GM18870 (cell line): ENCODE measurements around the gene FOXL3.
"Not testable (repeated sequence)": the region's sequence is repeated elsewhere in the genome, so short reads cannot be mapped to it uniquely, and the experiment has no call there.

Experiments
- ATAC-seq: cut with Tn5 transposase; IDR thresholded peaks from one replicate; pipeline ENCODE4 v1.9.1; 2021; ENCODE audit warnings: moderate library complexity; ENCODE audit not compliant: unreplicated experiment

Gene FOXL3

GRCh38 chr7:289756-290553 lies at the start of gene FOXL3:
Gene FOXL3 (plus strand): TSS chr7:290170. CDS start chr7:290170, 0 bp downstream.
- ATAC-seq: no peak

- no peak for ATAC-seq
Measured at GRCh38 chr7:240887-241421, 49.0 kb upstream of the FOXL3 start.

GRCh38 chr7:241513-241912 lies 48.5 kb upstream of the FOXL3 start:
- no peak for ATAC-seq

GRCh38 chr7:242826-243579 lies 47.0 kb upstream of the FOXL3 start:
- ATAC-seq: not testable (repeated sequence)

GRCh38 chr7:243580-243978 lies 46.4 kb upstream of the FOXL3 start:
- not testable (repeated sequence) for ATAC-seq

DNA sequence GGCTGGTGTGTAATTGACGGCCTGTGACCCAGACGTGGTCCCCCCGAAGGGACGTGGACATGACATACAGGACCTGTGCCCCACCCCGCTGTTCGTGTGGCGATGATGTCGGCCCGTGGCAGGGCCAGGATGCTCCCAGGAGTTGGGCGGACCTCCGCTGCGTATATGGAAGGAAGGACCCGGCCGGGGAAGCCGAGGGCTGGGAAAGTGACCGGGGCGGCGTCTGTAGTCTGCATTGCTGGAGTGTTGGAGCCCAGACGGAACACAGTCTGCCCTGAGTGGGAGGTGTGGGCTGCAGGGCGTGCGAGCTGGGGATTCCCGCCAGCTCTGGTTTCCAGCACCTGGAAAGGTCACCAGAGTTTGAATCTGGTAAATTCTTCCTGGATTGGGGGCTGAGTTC lies 45.0 kb upstream of the FOXL3 start:
- ATAC-seq: no peak

DNA sequence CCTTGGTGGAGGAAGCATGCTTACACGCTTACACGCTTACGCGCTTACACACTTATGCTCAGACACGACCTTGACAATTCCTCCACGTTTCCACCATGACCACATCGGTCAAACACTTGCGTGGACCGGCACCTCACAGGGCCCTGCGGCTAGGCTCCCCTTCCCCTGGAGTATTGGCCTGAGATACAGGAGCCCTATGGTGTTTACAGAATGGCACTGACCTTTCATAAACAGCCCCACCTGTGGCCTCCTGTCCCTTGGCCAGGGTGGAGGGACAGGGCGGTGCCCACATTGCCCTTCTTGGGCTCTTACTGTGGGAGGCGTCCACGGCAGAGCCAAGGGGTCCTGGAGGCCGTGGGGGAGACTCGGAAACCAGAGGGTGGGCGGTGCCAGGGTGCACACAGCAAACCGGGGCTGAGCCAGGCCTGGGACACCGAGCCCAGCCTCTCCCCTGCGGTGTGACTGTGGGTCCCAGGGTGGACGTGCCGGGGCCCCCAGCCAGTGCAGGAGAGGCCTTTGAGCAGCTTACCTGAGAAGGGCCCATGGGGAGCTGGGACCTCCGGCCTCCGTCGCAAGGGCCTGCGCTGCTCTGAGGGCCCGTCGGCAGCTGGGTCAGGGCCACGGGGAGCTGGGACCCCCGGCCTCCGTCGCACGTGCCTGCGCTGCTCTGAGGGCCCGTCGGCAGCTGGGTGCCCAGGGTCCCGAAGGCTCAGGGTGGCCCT lies 44.2 kb upstream of the FOXL3 start:
- no peak for ATAC-seq

DNA sequence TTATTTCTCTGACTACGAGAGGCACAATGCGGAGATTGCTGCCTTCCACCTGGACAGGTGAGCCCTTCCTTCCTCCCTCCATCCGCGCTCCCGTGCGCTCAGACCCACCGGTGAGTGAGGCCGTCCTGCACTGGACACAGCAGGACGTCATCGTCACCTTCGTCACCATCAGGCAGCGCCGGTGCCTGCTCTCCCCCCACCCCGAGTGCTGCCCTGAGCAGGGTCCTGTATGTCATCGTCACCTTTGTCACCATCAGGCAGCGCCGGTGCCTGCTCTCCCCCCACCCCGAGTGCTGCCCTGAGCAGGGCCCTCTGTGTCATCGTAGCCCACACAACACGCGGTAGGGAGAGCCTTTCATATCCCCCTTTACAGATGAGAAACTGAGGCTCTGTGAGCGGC lies 43.5 kb upstream of the FOXL3 start:
- no peak for ATAC-seq

DNA sequence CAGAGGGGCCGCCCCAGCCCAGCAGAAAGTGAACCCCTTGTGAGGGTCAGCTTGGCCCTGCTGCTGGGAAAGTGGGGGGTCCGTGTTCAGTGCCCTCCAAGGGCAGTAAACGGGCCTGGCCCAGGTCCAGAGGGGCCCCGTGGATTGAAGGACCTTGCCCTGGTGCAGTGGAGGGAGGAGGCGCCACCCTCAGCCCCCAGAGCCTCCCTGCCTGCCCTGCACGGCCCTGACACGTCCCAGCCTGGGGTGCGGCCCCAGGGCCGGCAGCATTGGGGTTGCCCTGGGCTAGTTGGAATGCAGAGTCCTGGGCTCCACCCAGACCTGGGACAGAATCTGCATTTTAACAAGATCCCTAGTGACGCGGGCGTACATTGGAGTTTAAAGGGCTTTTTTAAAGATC lies 42.8 kb upstream of the FOXL3 start:
- no peak for ATAC-seq

- ATAC-seq: no peak
Measured at GRCh38 chr7:247636-248035, 42.3 kb upstream of the FOXL3 start.

DNA sequence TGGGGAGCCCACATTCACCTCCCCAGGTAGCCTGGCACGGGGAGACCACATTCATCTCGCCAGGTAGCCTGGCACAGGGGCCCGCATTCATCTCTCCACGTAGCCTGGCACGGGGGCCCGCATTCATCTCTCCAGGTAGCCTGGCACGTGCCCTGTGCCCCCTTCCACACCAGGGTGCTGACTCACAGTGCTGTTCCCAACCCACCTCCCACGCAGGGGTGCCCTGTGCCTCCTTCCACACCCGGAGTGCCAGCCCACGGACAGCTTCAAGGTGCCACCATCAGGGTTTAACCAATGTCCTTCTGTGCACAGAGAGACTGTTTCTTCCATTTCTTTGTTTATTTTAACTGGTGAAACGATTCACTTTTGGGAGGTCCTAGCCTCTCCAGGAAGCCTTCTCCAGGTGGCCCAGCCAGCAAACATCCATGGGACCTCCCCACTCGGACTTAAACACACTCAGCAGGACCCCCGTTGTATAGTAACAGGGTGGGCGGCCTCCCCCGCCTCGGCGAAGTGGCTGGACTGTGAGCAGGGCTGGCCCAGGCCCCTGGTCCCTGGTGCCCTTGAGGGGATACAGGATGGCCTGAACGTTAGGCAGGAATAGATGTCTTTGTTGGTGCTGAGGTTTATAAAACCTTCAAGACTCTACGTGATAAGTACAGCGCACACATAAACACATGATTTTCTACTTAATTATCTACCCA lies 41.1 kb upstream of the FOXL3 start:
- no peak for ATAC-seq

DNA sequence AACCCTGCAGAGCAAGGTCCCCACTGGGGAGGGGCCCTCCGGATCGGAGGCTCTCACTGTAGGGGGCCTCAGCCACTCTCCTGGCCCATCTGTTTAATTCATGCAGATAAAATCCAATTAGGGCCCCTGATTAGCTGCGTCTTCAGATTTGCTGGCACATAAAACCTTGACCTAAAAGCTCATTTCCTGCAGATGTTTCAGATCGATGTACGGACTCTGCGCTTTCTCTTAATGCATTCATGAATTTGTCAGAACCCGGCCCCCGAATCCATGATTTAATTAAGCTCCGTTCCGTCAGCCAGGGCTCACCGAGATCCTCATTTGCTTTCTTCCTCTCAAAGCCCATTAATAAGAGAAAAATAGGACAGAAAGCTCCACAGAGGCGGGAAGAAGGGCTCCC lies 40.0 kb upstream of the FOXL3 start:
- no peak for ATAC-seq

GRCh38 chr7:250523-250922 lies 39.4 kb upstream of the FOXL3 start:
- ATAC-seq: no peak

GRCh38 chr7:251005-251404 lies 39.0 kb upstream of the FOXL3 start:
- no peak for ATAC-seq

GRCh38 chr7:251446-252175 lies 38.4 kb upstream of the FOXL3 start:
- no peak for ATAC-seq

GRCh38 chr7:252216-252965 lies 37.6 kb upstream of the FOXL3 start:
- no peak for ATAC-seq

DNA sequence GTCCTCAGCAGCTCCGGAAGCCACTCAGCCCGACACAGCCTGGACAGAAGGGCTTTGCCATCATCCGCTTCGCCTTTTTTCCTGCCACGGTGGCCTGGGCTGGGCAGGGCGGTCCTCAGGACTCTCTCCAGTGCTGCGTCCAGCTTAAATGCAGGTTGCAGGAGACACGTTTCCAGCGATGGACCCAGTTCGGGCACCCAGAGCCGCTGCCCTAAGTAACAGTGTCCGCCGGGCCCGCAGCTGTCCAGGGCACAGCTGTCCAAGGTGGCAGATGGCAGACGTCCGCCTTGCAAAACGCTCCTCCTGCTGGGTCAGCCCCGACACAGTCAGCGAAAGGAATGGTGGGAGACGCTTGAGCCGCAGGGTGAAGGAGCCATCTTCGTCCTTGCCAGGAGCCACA lies 37.0 kb upstream of the FOXL3 start:
- ATAC-seq: no peak

GRCh38 chr7:253581-254336 lies 36.2 kb upstream of the FOXL3 start:
- ATAC-seq: no peak
